ENCODE results near the gene MMRN1.

DNA sequence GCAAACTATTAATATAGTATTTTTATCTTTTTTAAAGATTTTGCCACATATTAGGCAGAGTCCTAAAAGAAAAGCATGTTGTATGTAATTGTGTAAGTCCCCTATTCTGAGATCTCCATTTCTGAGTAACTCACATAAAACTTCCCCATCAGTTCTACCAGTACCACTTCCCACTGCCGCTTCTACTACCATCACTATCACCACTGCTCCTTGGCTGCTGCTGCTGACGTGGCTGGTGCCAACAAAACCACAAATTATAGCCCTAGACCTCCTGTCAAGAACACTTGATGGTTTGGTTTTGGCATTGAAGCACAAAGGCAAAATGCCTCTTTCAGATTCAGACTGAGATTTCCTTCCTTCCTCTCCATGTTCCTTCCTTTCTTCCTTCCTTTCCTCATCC lies 106.4 kb downstream of the MMRN1 start:
- TF ChIP-seq, protein P1, sequence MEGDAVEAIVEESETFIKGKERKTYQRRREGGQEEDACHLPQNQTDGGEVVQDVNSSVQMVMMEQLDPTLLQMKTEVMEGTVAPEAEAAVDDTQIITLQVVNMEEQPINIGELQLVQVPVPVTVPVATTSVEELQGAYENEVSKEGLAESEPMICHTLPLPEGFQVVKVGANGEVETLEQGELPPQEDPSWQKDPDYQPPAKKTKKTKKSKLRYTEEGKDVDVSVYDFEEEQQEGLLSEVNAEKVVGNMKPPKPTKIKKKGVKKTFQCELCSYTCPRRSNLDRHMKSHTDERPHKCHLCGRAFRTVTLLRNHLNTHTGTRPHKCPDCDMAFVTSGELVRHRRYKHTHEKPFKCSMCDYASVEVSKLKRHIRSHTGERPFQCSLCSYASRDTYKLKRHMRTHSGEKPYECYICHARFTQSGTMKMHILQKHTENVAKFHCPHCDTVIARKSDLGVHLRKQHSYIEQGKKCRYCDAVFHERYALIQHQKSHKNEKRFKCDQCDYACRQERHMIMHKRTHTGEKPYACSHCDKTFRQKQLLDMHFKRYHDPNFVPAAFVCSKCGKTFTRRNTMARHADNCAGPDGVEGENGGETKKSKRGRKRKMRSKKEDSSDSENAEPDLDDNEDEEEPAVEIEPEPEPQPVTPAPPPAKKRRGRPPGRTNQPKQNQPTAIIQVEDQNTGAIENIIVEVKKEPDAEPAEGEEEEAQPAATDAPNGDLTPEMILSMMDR (IDR thresholded peaks at IDR 0.05) = no peak
- TF ChIP-seq POLR2A (IDR thresholded peaks at IDR 0.05) = no peak
